ENCODE measurements around the gene IL33. TPM values are rescaled to one million over a fixed set of nuclear protein-coding genes. Genes with fewer than 3 reads are reported as not detected.

IL33 gene
- polyA plus RNA-seq, 1 of the 3 experiments (the other 2 are of a cell fraction): not detected

DNA sequence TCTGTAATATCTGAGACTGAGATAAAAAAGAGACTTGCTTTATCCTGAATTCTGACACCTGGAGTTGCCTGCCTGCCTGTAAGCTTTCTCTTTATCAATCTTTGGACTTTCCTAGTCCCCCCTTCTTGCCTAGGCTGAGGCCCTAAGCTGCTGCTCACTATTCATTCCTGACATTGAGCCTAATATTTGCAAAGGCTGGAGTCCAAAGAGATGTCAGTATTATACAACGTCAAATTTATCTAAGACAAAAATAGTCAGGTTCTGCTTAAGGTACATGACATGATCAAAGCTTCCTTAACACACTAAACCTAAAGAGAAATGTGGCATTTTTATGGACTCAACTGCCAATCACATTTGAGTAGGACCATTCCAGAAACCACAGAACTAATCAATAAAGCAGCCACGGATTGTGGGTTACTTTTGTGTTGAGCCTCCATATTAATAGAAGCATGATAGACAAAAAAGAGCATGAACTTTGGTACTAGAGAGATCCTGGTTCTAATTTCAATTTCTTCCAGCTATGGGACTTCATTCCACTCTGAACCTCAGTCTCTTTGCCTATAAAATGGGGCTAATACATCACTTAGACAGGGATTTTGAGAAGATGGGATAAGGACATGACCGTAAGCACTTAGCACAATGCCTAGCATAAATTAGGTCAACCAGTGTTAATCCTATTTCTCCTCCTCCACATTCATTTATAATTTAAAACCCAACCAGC, 56.1 kb downstream of the IL33 start:
- no peaks in the 10 kb centered on the region for H3K36me3 ChIP-seq (replicated peaks in 1 of 2; ENCODE audit: control insufficient read depth in 1 of 2, insufficient read depth in 2 of 2, low read length in 1 of 2)
- no peaks in the 10 kb centered on the region for H3K9me2 ChIP-seq
- H3K79me2 ChIP-seq (ENCODE audit: insufficient read depth): no peaks in the 10 kb centered on the region
- H3K27me3 ChIP-seq (ENCODE audit: insufficient read depth): no peaks in the 10 kb centered on the region; the same call in 1 of the 2 replicates
- no peak overlapping the region for H3K4me3 ChIP-seq (ENCODE audit: low read depth in 2 of 2, low read length in 1 of 2)
- ChIA-PET CTCF (no interaction called here), POLR2A (no interaction called here)
- H3K9me3 ChIP-seq: no peaks in the 10 kb centered on the region
- no peak for DNase-seq
- no peak overlapping the region for H3K4me2 ChIP-seq
- no peak overlapping the region for H3K27ac ChIP-seq (ENCODE audit: low read depth in 2 of 2, low read length in 1 of 2)
- no peak overlapping the region for H3K9ac ChIP-seq
- H3F3A ChIP-seq (replicated peaks; ENCODE audit: insufficient read depth): no peaks in the 10 kb centered on the region
- TF ChIP-seq YY1 (IDR thresholded peaks at IDR 0.05; ENCODE audit: low read depth) (no peak), SIN3A (IDR thresholded peaks at IDR 0.05; ENCODE audit: borderline replicate concordance, low read depth, low read length) (no peak), MXI1 (IDR thresholded peaks at IDR 0.05; ENCODE audit: low read depth, low read length) (no peak), NRF1 (IDR thresholded peaks at IDR 0.05; ENCODE audit: low read depth, low read length) (no peak), FOXJ3 (CRISPR knock-in tag; IDR thresholded peaks at IDR 0.05) (no peak), JUND (IDR thresholded peaks at IDR 0.05) (no peak), FOSL2 (IDR thresholded peaks at IDR 0.05; ENCODE audit: borderline replicate concordance, low read depth) (no peak), MEF2A (IDR thresholded peaks at IDR 0.05; ENCODE audit: borderline replicate concordance, low read depth) (no peak), GABPA (IDR thresholded peaks at IDR 0.05; ENCODE audit: low read depth) (no peak)
- TF ChIP-seq, protein P1, sequence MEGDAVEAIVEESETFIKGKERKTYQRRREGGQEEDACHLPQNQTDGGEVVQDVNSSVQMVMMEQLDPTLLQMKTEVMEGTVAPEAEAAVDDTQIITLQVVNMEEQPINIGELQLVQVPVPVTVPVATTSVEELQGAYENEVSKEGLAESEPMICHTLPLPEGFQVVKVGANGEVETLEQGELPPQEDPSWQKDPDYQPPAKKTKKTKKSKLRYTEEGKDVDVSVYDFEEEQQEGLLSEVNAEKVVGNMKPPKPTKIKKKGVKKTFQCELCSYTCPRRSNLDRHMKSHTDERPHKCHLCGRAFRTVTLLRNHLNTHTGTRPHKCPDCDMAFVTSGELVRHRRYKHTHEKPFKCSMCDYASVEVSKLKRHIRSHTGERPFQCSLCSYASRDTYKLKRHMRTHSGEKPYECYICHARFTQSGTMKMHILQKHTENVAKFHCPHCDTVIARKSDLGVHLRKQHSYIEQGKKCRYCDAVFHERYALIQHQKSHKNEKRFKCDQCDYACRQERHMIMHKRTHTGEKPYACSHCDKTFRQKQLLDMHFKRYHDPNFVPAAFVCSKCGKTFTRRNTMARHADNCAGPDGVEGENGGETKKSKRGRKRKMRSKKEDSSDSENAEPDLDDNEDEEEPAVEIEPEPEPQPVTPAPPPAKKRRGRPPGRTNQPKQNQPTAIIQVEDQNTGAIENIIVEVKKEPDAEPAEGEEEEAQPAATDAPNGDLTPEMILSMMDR (IDR thresholded peaks at IDR 0.05): no peak
- TF ChIP-seq, protein P2, sequence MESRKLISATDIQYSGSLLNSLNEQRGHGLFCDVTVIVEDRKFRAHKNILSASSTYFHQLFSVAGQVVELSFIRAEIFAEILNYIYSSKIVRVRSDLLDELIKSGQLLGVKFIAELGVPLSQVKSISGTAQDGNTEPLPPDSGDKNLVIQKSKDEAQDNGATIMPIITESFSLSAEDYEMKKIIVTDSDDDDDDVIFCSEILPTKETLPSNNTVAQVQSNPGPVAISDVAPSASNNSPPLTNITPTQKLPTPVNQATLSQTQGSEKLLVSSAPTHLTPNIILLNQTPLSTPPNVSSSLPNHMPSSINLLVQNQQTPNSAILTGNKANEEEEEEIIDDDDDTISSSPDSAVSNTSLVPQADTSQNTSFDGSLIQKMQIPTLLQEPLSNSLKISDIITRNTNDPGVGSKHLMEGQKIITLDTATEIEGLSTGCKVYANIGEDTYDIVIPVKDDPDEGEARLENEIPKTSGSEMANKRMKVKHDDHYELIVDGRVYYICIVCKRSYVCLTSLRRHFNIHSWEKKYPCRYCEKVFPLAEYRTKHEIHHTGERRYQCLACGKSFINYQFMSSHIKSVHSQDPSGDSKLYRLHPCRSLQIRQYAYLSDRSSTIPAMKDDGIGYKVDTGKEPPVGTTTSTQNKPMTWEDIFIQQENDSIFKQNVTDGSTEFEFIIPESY (IDR thresholded peaks at IDR 0.05; ENCODE audit: borderline replicate concordance, low read depth): no peak
- TF ChIP-seq, protein P3, sequence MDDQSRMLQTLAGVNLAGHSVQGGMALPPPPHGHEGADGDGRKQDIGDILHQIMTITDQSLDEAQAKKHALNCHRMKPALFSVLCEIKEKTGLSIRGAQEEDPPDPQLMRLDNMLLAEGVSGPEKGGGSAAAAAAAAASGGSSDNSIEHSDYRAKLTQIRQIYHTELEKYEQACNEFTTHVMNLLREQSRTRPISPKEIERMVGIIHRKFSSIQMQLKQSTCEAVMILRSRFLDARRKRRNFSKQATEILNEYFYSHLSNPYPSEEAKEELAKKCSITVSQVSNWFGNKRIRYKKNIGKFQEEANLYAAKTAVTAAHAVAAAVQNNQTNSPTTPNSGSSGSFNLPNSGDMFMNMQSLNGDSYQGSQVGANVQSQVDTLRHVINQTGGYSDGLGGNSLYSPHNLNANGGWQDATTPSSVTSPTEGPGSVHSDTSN (IDR thresholded peaks at IDR 0.05): no peak
- TF ChIP-seq, protein P4, sequence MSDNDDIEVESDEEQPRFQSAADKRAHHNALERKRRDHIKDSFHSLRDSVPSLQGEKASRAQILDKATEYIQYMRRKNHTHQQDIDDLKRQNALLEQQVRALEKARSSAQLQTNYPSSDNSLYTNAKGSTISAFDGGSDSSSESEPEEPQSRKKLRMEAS (IDR thresholded peaks at IDR 0.05; ENCODE audit: low read depth): no peak
- no peak overlapping the region for H2AFZ ChIP-seq (ENCODE audit: low read depth)
- whole genome bisulfite sequencing (ENCODE audit: low lambda C conversion rate): 30% methylated on average over 3 of the region's 3 CpGs
- no peaks in the 10 kb centered on the region for H4K20me1 ChIP-seq (ENCODE audit: insufficient read depth)
- no peaks in the 10 kb centered on the region for H3K4me1 ChIP-seq (ENCODE audit: control insufficient read depth in 1 of 2, insufficient read depth in 2 of 2, low read depth in 1 of 2, low read length in 1 of 2)

All from SK-N-SH (cell line).